ENCODE measurements around the gene JDP2. TPM values are rescaled to one million over a fixed set of nuclear protein-coding genes. Genes with fewer than 3 reads are reported as not detected.

The JDP2 gene
- polyA plus RNA-seq, 3 donors = 18.3 to 28.0 (median 26.1) TPM

- no peak for DNase-seq (ENCODE audit: extremely low read depth in 1 of 11, low read depth in 9 of 11, low spot score in 4 of 11)
These were observed 67.6 kb downstream of the JDP2 start for GRCh38 chr14:75495399-75495798.

DNA sequence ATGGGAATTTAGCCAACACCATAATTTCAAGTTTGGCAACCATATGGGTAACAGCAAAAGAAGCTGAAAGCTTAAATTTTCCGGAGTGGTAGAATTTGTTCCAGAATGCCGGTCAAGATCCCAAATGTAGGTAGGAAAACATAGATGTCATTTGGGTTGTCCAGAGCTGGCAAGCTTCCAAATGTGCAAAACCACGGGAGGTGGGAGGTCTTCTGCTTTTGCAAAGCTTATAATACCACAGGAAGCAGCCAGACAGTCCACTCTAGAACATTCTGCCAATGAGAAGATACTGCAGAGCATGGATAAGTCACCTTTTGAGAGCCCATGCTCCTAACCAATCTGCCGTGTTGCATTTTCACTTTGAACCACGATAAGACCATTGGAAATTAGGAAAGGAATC lies 68.1 kb downstream of the JDP2 start:
- no peak for DNase-seq (ENCODE audit: extremely low read depth in 1 of 11, low read depth in 9 of 11, low spot score in 4 of 11)

GRCh38 chr14:75496755-75497154 lies 68.9 kb downstream of the JDP2 start:
- DNase-seq (ENCODE audit: extremely low read depth in 1 of 11, low read depth in 9 of 11, low spot score in 4 of 11) = no peak

DNA sequence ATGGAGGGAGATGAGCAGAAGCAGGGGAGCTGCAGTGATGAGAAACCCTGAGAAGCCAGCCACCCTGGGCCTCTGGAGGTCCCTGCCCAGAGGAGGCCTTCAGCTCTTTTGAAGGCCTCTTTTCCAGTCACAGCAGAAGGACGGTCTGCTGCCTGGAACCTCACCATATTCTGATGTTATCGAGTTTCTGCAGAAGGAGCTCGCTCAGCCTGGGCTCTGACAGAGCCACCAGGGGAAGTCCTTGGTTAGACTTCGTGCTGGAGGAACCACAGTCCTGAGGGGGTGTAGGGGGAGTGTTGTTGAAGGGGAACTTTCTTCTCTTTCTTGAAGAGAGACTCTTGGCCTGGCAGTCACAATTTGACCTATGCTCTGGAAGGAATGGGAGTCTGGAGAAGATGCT lies 69.4 kb downstream of the JDP2 start:
- DNase-seq (ENCODE audit: extremely low read depth in 1 of 11, low read depth in 9 of 11, low spot score in 4 of 11) = no peak

- DNase-seq (ENCODE audit: extremely low read depth in 1 of 11, low read depth in 9 of 11, low spot score in 4 of 11) = no peak
These were observed 69.9 kb downstream of the JDP2 start for GRCh38 chr14:75497701-75498100.

- no peak for DNase-seq (ENCODE audit: extremely low read depth in 1 of 11, low read depth in 9 of 11, low spot score in 4 of 11)
These were observed 71.5 kb downstream of the JDP2 start for GRCh38 chr14:75499084-75499875.

DNA sequence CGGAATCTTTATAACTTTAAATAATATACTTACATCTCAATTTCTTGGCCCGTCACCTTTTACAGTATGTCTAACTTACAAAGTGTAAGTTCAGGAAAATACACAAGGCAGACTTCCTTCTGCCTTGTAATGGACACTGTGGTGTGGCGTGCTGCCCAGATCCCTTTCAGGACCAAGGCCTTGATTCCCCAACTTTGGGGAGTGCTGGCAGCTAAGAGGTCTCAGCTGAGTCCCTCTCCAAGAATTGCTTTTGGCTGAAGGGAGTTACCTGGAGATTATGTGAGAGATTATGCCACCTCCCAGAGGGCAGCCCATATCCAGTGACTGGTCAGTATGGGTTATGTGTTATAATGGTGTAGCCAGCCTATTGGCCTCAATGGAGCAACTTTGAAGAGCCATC lies 73.3 kb downstream of the JDP2 start:
- no peak for DNase-seq (ENCODE audit: extremely low read depth in 1 of 11, low read depth in 9 of 11, low spot score in 4 of 11)

GRCh38 chr14:75504411-75504810 lies 76.6 kb downstream of the JDP2 start:
- no peak for DNase-seq (ENCODE audit: extremely low read depth in 1 of 11, low read depth in 9 of 11, low spot score in 4 of 11)

- DNase-seq (ENCODE audit: extremely low read depth in 1 of 11, low read depth in 9 of 11, low spot score in 4 of 11) = no peak
These were observed 79.1 kb downstream of the JDP2 start for GRCh38 chr14:75506930-75507329.

DNA sequence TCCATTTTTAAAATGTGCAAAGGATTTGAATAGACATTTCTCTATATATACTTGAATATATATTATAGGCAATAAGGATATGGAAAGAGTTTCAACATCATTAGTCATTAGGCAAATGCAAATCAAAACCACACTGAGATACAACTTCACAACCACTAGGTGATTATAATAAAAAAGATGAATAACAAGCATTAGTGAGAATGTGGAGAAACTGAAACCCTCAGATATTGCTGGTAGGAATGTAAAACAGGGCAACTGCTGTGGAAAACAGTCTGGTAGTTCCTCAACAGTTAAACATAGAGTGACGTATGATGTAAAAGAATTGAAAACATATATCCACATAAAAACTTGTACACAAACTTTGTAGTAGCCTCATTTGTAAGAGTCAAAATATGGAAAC lies 82.7 kb downstream of the JDP2 start:
- no peak for DNase-seq (ENCODE audit: extremely low read depth in 1 of 11, low read depth in 9 of 11, low spot score in 4 of 11)

- no peak for DNase-seq (ENCODE audit: extremely low read depth in 1 of 11, low read depth in 9 of 11, low spot score in 4 of 11)
These were observed 83.4 kb downstream of the JDP2 start for GRCh38 chr14:75511201-75511600.

- DNase-seq (ENCODE audit: extremely low read depth in 1 of 11, low read depth in 9 of 11, low spot score in 4 of 11) = no peak
These were observed 86.3 kb downstream of the JDP2 start for GRCh38 chr14:75513911-75514672.

GRCh38 chr14:75514673-75515628 lies 87.1 kb downstream of the JDP2 start:
- DNase-seq (ENCODE audit: extremely low read depth in 1 of 11, low read depth in 9 of 11, low spot score in 4 of 11) = no peak

DNA sequence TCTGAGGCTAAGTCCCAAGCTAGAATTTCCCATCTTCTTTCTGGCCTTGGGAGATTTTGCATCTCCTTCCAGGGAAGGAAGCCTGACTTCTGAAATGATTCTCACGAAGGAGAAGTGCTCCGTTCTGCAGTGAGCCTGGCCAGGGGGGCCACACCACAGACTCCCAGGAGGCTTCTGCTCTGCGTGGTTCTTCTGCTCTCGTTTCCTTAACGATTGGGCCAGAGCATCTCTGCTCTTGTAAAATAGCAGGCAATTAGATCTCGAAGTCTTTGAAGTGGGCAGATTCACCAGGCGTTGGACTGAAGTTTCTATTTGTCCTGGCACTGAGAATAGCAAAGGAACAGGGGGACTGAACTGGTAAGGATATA lies 87.8 kb downstream of the JDP2 start:
- DNase-seq (ENCODE audit: extremely low read depth in 1 of 11, low read depth in 9 of 11, low spot score in 4 of 11) = no peak

DNA sequence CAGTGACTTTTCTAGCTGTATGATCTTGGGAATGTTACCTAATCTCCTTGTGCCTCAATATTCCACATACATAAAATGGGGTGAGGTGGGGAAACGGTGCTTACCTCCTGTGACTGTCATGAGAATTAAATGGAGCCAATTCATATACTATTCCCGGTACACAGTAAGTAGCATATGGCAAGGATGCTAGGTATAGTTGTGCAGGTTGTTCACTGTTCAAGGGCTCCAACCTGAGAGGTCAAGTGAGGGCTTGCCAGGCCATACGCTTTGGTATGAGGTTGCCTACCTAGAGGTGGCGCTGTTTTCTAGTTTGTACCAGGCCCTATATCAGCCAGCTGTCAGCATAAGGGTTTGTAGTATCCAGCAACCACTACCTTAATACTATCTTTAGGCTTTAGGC lies 90.8 kb downstream of the JDP2 start:
- DNase-seq (ENCODE audit: extremely low read depth in 1 of 11, low read depth in 9 of 11, low spot score in 4 of 11) = no peak

GRCh38 chr14:75519394-75519793 lies 91.6 kb downstream of the JDP2 start:
- DNase-seq (ENCODE audit: extremely low read depth in 1 of 11, low read depth in 9 of 11, low spot score in 4 of 11) = no peak

- DNase-seq (ENCODE audit: extremely low read depth in 1 of 11, low read depth in 9 of 11, low spot score in 4 of 11) = no peak
These were observed 92.3 kb downstream of the JDP2 start for GRCh38 chr14:75519826-75520728.

DNA sequence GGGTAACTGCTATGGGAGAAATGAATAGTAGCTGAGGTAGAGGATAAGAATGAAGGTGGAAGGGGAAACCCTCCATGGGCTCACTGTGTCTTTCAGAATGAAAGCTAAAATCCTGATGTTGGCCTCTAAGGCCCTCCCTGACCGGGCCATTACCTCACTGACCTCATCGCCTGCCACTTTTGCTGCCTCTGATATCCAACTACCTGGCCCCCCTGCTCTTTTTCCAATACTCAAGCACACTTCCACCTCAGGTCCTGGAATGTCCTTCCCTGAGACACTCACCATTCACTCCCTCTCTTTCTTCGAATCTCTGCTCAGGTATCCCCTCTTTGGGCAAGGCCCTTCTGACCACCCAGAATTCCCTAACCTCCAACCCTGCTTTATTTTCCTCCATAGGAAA lies 93.0 kb downstream of the JDP2 start:
- DNase-seq (ENCODE audit: extremely low read depth in 1 of 11, low read depth in 9 of 11, low spot score in 4 of 11) = no peak

Data from renal cortex interstitium (tissue), 11 donors.